ENCODE results near the gene SLC38A5. TPM values are rescaled to one million over a fixed set of nuclear protein-coding genes. Genes with fewer than 3 reads are reported as not detected.

SLC38A5 gene
- total RNA-seq, 4 donors from 2014 or later, result 24.2 to 63.0 (median 46.2) TPM

DNA sequence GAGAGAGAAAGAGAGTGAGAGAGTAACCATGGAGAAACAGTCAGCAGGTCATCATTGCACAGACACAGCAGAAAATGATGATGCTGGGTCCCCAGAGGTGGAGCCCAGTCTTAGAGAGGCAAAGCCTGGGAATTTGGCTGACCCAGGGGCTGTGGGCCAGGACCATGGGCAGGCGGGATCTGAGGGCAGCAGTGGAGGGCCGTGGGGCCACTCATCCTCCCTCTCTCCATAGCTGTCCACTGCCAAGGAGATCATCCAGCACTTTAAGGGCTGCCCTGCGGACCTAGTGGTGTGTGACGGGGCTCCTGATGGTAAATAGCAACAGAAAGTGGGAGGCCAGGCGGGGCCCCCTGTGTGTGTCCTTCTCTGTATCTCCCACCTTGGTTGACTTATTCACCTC, 8.7 kb upstream of the SLC38A5 start:
- Histone ChIP-seq H3K27me3 (no peaks in the 10 kb centered on the region), H3K36me3 (peaks cover 26% of the 10 kb centered on the region), H3K4me1 (peaks cover 11% of the 10 kb centered on the region), H3K9me3 (no peaks in the 10 kb centered on the region), H3K27ac (no peak overlapping the region), H3K4me3 (no peak overlapping the region)
- WGBS, result 84% methylated on average over 5 of the region's 5 CpGs
- TF ChIP-seq POLR2A (IDR thresholded peaks at IDR 0.05), result no peak
- TF ChIP-seq EP300 (IDR thresholded peaks at IDR 0.05), result no peak
- no peak for TF ChIP-seq POLR2AphosphoS5 (IDR thresholded peaks at IDR 0.05)
- TF ChIP-seq, protein P1, sequence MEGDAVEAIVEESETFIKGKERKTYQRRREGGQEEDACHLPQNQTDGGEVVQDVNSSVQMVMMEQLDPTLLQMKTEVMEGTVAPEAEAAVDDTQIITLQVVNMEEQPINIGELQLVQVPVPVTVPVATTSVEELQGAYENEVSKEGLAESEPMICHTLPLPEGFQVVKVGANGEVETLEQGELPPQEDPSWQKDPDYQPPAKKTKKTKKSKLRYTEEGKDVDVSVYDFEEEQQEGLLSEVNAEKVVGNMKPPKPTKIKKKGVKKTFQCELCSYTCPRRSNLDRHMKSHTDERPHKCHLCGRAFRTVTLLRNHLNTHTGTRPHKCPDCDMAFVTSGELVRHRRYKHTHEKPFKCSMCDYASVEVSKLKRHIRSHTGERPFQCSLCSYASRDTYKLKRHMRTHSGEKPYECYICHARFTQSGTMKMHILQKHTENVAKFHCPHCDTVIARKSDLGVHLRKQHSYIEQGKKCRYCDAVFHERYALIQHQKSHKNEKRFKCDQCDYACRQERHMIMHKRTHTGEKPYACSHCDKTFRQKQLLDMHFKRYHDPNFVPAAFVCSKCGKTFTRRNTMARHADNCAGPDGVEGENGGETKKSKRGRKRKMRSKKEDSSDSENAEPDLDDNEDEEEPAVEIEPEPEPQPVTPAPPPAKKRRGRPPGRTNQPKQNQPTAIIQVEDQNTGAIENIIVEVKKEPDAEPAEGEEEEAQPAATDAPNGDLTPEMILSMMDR (IDR thresholded peaks at IDR 0.05), result no peak
- DNase-seq (ENCODE audit: low spot score in 2 of 2), result no peak

DNA sequence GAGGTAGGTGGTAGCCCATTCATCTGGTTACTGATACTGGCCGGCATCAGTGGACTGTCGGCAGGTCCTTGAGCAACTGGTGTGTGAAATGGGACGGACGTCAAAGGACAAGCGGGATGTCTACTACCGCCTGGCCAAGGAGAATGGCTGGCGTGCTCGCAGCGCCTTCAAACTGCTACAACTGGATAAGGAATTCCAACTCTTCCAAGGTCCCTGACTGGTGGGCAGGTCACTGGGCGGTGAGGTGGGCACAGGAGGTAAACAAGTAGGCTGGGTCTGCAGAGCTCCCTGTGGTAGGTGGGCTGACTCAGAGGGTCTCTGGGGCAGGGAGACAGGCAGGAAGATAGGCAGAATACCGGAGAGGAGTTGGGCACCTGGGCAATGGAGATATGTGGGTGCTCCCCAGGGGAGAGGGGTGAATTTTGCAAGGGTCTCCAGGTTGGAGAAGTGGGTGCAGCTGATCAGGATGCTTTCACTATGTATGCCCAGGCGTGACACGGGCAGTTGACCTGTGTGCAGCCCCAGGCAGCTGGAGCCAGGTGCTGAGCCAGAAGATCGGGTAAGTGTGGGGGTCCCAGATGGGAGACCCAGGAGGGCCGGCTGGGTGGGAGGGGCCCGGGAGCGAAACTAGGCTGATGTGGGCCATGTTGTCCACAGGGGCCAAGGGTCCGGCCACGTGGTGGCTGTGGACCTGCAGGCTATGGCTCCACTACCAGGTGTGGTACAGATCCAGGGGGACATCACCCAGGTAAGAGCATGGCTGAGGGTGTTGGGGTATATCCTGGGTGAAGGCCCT, 8.1 kb upstream of the SLC38A5 start:
- Histone ChIP-seq H3K27ac (no peak overlapping the region), H3K36me3 (peaks cover 20% of the 10 kb centered on the region), H3K27me3 (no peaks in the 10 kb centered on the region), H3K9me3 (no peaks in the 10 kb centered on the region), H3K4me3 (no peak overlapping the region), H3K4me1 (peaks cover 11% of the 10 kb centered on the region)
- 97% methylated on average over 10 of the region's 19 CpGs for WGBS
- no peak for DNase-seq (ENCODE audit: low spot score in 2 of 2)
- TF ChIP-seq EP300 (IDR thresholded peaks at IDR 0.05) (no peak), POLR2AphosphoS5 (IDR thresholded peaks at IDR 0.05) (no peak), POLR2A (IDR thresholded peaks at IDR 0.05) (no peak)

DNA sequence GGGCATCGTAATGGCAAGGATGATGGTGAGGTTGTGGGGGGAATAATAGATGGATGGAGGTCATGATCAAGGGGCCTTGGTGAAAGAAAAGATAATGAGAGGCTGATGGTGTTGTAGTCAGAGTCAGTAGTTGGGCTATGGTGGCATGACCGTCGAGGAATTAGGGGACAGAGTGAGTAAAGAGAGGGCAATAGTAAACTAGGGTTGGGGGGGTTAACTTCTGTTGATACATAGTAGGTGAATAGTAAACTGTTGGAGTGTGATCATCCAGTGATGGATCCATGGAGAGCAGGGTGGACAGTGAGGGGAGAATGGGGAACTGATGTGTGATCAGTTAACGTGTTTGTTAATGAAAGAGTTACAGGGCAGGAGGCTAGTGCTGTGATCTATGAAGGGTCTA, 6.9 kb upstream of the SLC38A5 start:
- H3K36me3 ChIP-seq, result peaks cover 15% of the 10 kb centered on the region
- 75% methylated on average over 4 of the region's 4 CpGs for WGBS
- no peak for TF ChIP-seq POLR2A (IDR thresholded peaks at IDR 0.05)
- TF ChIP-seq, protein P1 (IDR thresholded peaks at IDR 0.05), result no peak
- TF ChIP-seq EP300 (IDR thresholded peaks at IDR 0.05), result no peak
- TF ChIP-seq POLR2AphosphoS5 (IDR thresholded peaks at IDR 0.05), result no peak
- no peaks in the 10 kb centered on the region for H3K27me3 ChIP-seq
- no peak overlapping the region for H3K27ac ChIP-seq
- H3K4me3 ChIP-seq, result peak overlapping the region; percentile 70
- H3K4me1 ChIP-seq, result peaks cover 11% of the 10 kb centered on the region
- H3K9me3 ChIP-seq, result no peaks in the 10 kb centered on the region
- DNase-seq (ENCODE audit: low spot score in 2 of 2), result no peak

DNA sequence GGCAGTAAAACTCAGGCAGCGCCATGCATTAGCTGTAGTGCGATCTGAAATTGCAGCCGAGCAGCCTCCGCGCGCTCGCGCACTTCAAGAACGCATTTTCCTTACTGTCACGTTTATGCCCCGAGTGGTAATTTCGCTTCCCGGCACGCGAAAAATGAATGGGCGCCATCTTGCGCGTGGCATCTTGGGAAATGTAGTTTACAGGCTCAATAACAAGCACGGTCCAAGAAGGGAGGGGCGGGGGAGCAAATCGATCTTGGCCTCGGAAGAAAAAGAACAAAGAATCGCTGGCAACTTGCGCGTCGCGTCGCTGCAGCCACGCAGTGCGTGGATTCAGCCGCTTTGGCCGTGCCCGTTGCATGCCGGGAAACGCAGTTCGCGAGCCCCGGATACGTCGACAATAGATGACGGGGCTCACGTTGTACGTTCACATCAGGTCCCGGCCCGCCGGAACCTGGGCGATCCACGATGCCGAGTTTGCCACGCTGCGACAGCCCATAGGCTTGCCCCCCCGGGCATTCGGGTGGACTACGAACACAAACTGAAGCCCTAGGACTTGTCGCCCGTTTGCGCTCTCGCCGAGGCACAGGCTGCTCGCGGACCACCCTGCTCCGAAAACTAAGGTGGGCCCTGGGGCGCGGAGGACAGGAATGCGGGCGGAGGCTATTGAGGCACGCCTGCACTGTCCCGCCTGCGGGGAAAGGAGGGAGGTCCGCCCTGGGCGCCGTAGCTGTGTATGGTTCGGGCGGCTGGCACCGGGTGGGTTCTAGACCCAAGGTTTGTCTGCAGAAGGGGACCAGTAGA, 5.9 kb upstream of the SLC38A5 start, which contains the start of gene FTSJ1:
Gene FTSJ1, plus strand, starts transcription at position 426 of the 804 bp plus-strand sequence. CDS start 1,849 bp downstream, outside the sequence.
- TF ChIP-seq POLR2AphosphoS5 (IDR thresholded peaks at IDR 0.05) (peak in 1 of 3 donors; percentile 7), POLR2A (IDR thresholded peaks at IDR 0.05) (no peak), EP300 (IDR thresholded peaks at IDR 0.05) (no peak)
- TF ChIP-seq, protein P1 (IDR thresholded peaks at IDR 0.05), result no peak
- peaks cover 6% of the 10 kb centered on the region for H3K36me3 ChIP-seq
- 36% methylated on average over 44 of the region's 75 CpGs for WGBS
- H3K27me3 ChIP-seq, result no peaks in the 10 kb centered on the region
- peak; percentile 91 to 93 for DNase-seq (ENCODE audit: low spot score in 2 of 2)
- H3K27ac ChIP-seq, result peak within 1 kb of the TSS; percentile 67
- peaks cover 11% of the 10 kb centered on the region for H3K4me1 ChIP-seq
- no peaks in the 10 kb centered on the region for H3K9me3 ChIP-seq
- H3K4me3 ChIP-seq, result peak within 1 kb of the TSS; percentile 70

DNA sequence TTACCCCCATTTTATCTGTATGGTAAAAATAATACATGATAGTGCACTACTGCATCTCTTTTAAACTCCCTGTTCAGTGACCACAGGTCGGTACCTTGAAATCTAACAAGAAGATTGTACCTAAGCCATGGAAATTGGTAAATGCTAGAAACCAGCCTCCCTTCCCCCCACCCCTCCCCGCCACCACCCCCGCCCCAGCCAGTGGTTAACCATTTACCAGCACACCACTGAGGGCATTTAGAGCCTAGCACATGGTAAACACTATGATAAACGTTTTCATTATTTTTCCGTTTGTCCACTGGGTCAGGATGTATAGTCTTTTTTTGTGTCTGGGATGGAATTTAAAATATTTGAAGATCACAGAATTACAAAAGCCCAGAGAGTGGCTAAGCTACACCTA, 5.2 kb upstream of the SLC38A5 start:
- TF ChIP-seq EP300 (IDR thresholded peaks at IDR 0.05) (no peak), POLR2A (IDR thresholded peaks at IDR 0.05) (no peak), POLR2AphosphoS5 (IDR thresholded peaks at IDR 0.05) (no peak)
- TF ChIP-seq, protein P1 (IDR thresholded peaks at IDR 0.05), result no peak
- Histone ChIP-seq H3K4me3 (peak overlapping the region; percentile 70), H3K36me3 (peaks cover 2% of the 10 kb centered on the region), H3K4me1 (peaks cover 11% of the 10 kb centered on the region), H3K27me3 (no peaks in the 10 kb centered on the region), H3K27ac (no peak overlapping the region), H3K9me3 (no peaks in the 10 kb centered on the region)
- WGBS, result 22% methylated on average over 5 of the region's 5 CpGs
- no peak for DNase-seq (ENCODE audit: low spot score in 2 of 2)

All from suprapubic skin (tissue), 4 donors.